A673 (cell line): ENCODE measurements around the gene SLC7A8. TPM values are rescaled to one million over a fixed set of nuclear protein-coding genes. Genes with fewer than 3 reads are reported as not detected.
A peak's percentile ranks its signal among the peaks of the same experiment; 100 is the strongest.

Source experiments
- BruUV-seq: library from RNA; stranded (reverse); fragments of 400-500 nt; replicated peaks from 2 replicates; lab custom pipeline; 2021; lab: Mats Ljungman, UMichigan
- CTCF ChIA-PET: fragments of 300-600 bp; sonication (Branson Sonifier 250); formaldehyde crosslinking; loops from one replicate; lab custom pipeline; 2022; ENCODE audit warnings: antibody characterized with exemption; lab: Charles Lee
- POLR2A ChIA-PET: fragments of 300-600 bp; sonication (Branson Sonifier 250); formaldehyde crosslinking; loops from one replicate; lab custom pipeline; 2022; ENCODE audit warnings: antibody characterized with exemption; ENCODE audit not compliant: low non-redundant PET; lab: Charles Lee
- DNase-seq: peaks from one replicate; pipeline ENCODE4 v3.0.0-alpha.2; 2015; ENCODE audit warnings: low spot score
- H3K27ac ChIP-seq: fragments of 200-600 bp; sonication (generic); 2 replicates; pipeline ENCODE4 v1.5.1; 2016; ENCODE audit warnings: mixed run types, low read depth, mild to moderate bottlenecking, mixed read lengths, antibody characterized with exemption, low read length; ENCODE audit not compliant: poor library complexity, severe bottlenecking
- H3K27me3 ChIP-seq: fragments of 200-600 bp; sonication (generic); replicated peaks from 2 replicates; pipeline ENCODE4 v1.6.1; 2017; ENCODE audit warnings: mixed run types, low read depth, mild to moderate bottlenecking, mixed read lengths, antibody characterized with exemption, low read length; ENCODE audit not compliant: insufficient read depth, poor library complexity
- H3K36me3 ChIP-seq: fragments of 200-600 bp; sonication (generic); 2 replicates; pipeline ENCODE4 v1.6.1; 2016; ENCODE audit warnings: mixed run types, mild to moderate bottlenecking, mixed read lengths, antibody characterized with exemption, low read length; ENCODE audit not compliant: insufficient read depth, poor library complexity, severe bottlenecking
- H3K4me1 ChIP-seq: fragments of 200-600 bp; sonication (generic); 2 replicates; pipeline ENCODE4 v1.6.1; 2017; ENCODE audit warnings: mixed run types, mild to moderate bottlenecking, mixed read lengths, antibody characterized with exemption, low read length; ENCODE audit not compliant: insufficient read depth, poor library complexity, severe bottlenecking
- H3K4me3 ChIP-seq: fragments of 200-600 bp; sonication (generic); 2 replicates; pipeline ENCODE4 v1.5.1; 2016; ENCODE audit warnings: low read depth, mixed run types, mild to moderate bottlenecking, mixed read lengths, low read length; ENCODE audit not compliant: poor library complexity, severe bottlenecking
- H3K9me3 ChIP-seq: fragments of 200-600 bp; sonication (generic); 2 replicates; pipeline ENCODE4 v1.6.1; 2016; ENCODE audit warnings: mixed run types, low read depth, mild to moderate bottlenecking, mixed read lengths, antibody characterized with exemption, low read length; ENCODE audit not compliant: poor library complexity, severe bottlenecking
- EZH2 ChIP-seq: fragments of 200-600 bp; sonication (generic); IDR thresholded peaks from 2 replicates; pipeline ENCODE4 v1.6.1; 2017; ENCODE audit warnings: borderline replicate concordance, low read depth, mild to moderate bottlenecking, mixed read lengths, antibody characterized with exemption, low read length; ENCODE audit not compliant: poor library complexity, severe bottlenecking
- intact Hi-C: fragments of 100-400 bp; cut with micrococcal nuclease; formaldehyde crosslinking; loops from one replicate; pipeline ENCODE4 v1.10.0; 2022; ENCODE audit not compliant: unreplicated experiment
- total RNA-seq: library from RNA; stranded (reverse); gene quantifications from 2 replicates; pipeline ENCODE4 v1.2.3, GENCODE V29; 2021
- TF ChIP-seq, protein P1 (sequence below): fragments of 300-800, 200-600 bp; sonication (generic); conservative IDR thresholded peaks from 2 replicates; pipeline ENCODE4 v1.5.1; 2017; ENCODE audit warnings: low read depth, mild to moderate bottlenecking, antibody characterized with exemption, low read length, moderate library complexity, mixed read lengths

Gene SLC7A8
- total RNA-seq, 1 experiment from 2014 or later = 18.3 TPM

DNA sequence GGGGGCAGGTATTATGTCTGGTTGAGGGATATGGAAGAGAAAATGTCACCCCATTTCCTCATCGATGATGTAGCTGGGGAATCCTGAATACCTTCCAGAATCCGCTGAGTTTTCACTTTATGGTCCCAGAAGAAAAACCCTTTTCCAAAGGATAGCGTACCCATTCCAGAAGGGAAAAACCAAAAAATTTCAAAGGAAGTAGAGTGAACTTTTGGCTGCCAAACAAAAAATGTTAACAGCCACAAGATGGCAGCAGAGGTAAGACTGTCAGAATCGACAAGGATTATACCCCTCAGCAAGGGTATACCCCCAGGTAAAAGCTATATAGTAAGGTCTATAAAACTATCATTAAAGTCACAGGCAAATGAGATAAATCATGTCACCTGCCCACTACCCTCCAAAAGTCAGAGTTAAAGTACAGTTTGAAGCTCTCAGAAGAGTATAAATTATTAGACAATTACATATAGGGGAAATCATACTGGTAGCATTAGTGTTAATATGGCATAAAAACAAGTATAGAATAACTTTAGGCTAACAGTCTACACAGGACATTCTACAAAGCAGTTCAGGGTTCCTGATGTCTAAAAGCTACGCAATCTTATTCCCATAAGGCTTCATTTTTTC is 106.6 kb downstream of the SLC7A8 start:
- H3K27ac ChIP-seq = no peak overlapping the region
- H3K36me3 ChIP-seq = peaks cover 96% of the 10 kb centered on the region

More for the DNA sequence above, 106.6 kb downstream of the SLC7A8 start:
- H3K4me1 ChIP-seq = peaks cover 6% of the 10 kb centered on the region
- no TSS peak for BruUV-seq
- H3K27me3 ChIP-seq = no peaks in the 10 kb centered on the region
- POLR2A ChIA-PET = no interaction called here
- no peaks in the 10 kb centered on the region for H3K9me3 ChIP-seq
- intact Hi-C loops = no loop called here
- DNase-seq = no peak
- TF ChIP-seq, protein P1, sequence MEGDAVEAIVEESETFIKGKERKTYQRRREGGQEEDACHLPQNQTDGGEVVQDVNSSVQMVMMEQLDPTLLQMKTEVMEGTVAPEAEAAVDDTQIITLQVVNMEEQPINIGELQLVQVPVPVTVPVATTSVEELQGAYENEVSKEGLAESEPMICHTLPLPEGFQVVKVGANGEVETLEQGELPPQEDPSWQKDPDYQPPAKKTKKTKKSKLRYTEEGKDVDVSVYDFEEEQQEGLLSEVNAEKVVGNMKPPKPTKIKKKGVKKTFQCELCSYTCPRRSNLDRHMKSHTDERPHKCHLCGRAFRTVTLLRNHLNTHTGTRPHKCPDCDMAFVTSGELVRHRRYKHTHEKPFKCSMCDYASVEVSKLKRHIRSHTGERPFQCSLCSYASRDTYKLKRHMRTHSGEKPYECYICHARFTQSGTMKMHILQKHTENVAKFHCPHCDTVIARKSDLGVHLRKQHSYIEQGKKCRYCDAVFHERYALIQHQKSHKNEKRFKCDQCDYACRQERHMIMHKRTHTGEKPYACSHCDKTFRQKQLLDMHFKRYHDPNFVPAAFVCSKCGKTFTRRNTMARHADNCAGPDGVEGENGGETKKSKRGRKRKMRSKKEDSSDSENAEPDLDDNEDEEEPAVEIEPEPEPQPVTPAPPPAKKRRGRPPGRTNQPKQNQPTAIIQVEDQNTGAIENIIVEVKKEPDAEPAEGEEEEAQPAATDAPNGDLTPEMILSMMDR = peak; percentile 76
- TF ChIP-seq EZH2 = no peak
- CTCF ChIA-PET = interaction anchor here (0.5 to 2.8 kb wide), 11 partner anchors 8 to 560 kb away, joined by 3 to 16 read pairs (median 4); partner anchors contain the start of genes ACIN1, AJUBA and C14orf119
- H3K4me3 ChIP-seq = no peak overlapping the region

Other genes with a start within 250 kb of the SLC7A8 start
- 62.7 and 73.9 TPM in 2 replicates for gene HAUS4, start 226.6 kb downstream of the SLC7A8 start, total RNA-seq
- gene AJUBA, start 201.1 kb downstream of the SLC7A8 start, total RNA-seq = 37.6 and 43.6 TPM in 2 replicates
- gene C14orf93, start 173.5 kb downstream of the SLC7A8 start, total RNA-seq = 9.9 and 10.8 TPM in 2 replicates
- 491 and 500 TPM in 2 replicates for gene PSMB5, start 148.8 kb downstream of the SLC7A8 start, total RNA-seq
- not detected in 2 replicates for gene PSMB11, start 141.4 kb downstream of the SLC7A8 start, total RNA-seq
- gene CDH24, start 126.1 kb downstream of the SLC7A8 start, total RNA-seq = 44.8 and 47.0 TPM in 2 replicates
- gene ACIN1, start 88.5 kb downstream of the SLC7A8 start, total RNA-seq = 325 and 339 TPM in 2 replicates
- gene C14orf119, start 88.2 kb downstream of the SLC7A8 start, total RNA-seq = 50.3 and 54.5 TPM in 2 replicates
- not detected in 2 replicates for gene CIROP, start 78.7 kb downstream of the SLC7A8 start, total RNA-seq
- not detected in 2 replicates for gene CEBPE, start 64.4 kb downstream of the SLC7A8 start, total RNA-seq
- gene RNF212B, start 54.3 kb upstream of the SLC7A8 start, total RNA-seq = not detected in 2 replicates
- 6.3 and 9.5 TPM in 2 replicates for gene HOMEZ, start 102.5 kb upstream of the SLC7A8 start, total RNA-seq
- 9.7 and 10.9 TPM in 2 replicates for gene PPP1R3E, start 119.2 kb upstream of the SLC7A8 start, total RNA-seq
- 22.8 and 25.1 TPM in 2 replicates for gene BCL2L2, start 123.2 kb upstream of the SLC7A8 start, total RNA-seq
- 275 and 287 TPM in 2 replicates for gene PABPN1, start 137.8 kb upstream of the SLC7A8 start, total RNA-seq
- gene SLC22A17, start 169.2 kb upstream of the SLC7A8 start, total RNA-seq = 23.0 and 28.4 TPM in 2 replicates
- gene EFS, start 181.5 kb upstream of the SLC7A8 start, total RNA-seq = 55.9 and 60.9 TPM in 2 replicates
- gene IL25, start 189.1 kb upstream of the SLC7A8 start, total RNA-seq = not detected in 2 replicates
- gene CMTM5, start 193.4 kb upstream of the SLC7A8 start, total RNA-seq = not detected in 2 replicates
- gene MYH6, start 224.6 kb upstream of the SLC7A8 start, total RNA-seq = not detected in 2 replicates